A549 (cell line): ENCODE results near the gene GATAD2A.

Experiments used
- CTCF ChIP-seq: fragments of >200 bp; sonication (Bioruptor Twin); formaldehyde crosslinking; IDR thresholded peaks from 3 replicates; pipeline ENCODE4 v1.5.1; 2016
- E2F6 ChIP-seq: IDR thresholded peaks from 2 replicates; pipeline ENCODE4 v1.6.1; 2012; ENCODE audit warnings: low read depth, borderline replicate concordance
- ESRRA ChIP-seq: fragments of 150-350 bp; IDR thresholded peaks from 2 replicates; pipeline ENCODE4 v1.6.1; 2014; ENCODE audit warnings: mild to moderate bottlenecking, low read length, borderline replicate concordance
- JUNB ChIP-seq: fragments of >200 bp; sonication (Bioruptor Twin); formaldehyde crosslinking; IDR thresholded peaks from 2 replicates; pipeline ENCODE4 v1.6.1; 2016
- MAFK ChIP-seq: fragments of 450-650 bp; IDR thresholded peaks from 2 replicates; pipeline ENCODE4 v1.6.1; 2014; ENCODE audit not compliant: partially characterized antibody
- POLR2A ChIP-seq: IDR thresholded peaks from 2 replicates; pipeline ENCODE4 v1.6.1; 2012; ENCODE audit warnings: mild to moderate bottlenecking, low read length
- POLR2AphosphoS2 ChIP-seq: conservative IDR thresholded peaks from 2 replicates; pipeline ENCODE4 v1.6.1; 2012; ENCODE audit warnings: low read length, improper control_type of control experiment, inconsistent platforms
- RAD21 ChIP-seq, 2 experiments: fragments of >200 bp in 1 of 2; sonication (Bioruptor Twin) in 1 of 2; formaldehyde crosslinking in 1 of 2; IDR thresholded peaks in 1 of 2; conservative IDR thresholded peaks in 1 of 2; 2 replicates in 1 of 2; 3 replicates in 1 of 2; pipeline ENCODE4 v1.6.1; 2012 to 2018; ENCODE audit warnings: inconsistent platforms in 1 of 2
- REST ChIP-seq: fragments of 200-600 bp; sonication (generic); IDR thresholded peaks from 2 replicates; pipeline ENCODE4 v1.6.1; 2016; ENCODE audit warnings: antibody characterized with exemption, mild to moderate bottlenecking, moderate library complexity
- SMC3 ChIP-seq: fragments of >200 bp; sonication (Bioruptor Twin); formaldehyde crosslinking; IDR thresholded peaks from 3 replicates; pipeline ENCODE4 v1.6.1; 2018; ENCODE audit warnings: inconsistent platforms

GRCh38 chr19:19526581-19527370 lies 121.3 kb downstream of the GATAD2A start:
- TF ChIP-seq REST (no peak), MAFK (no peak), CTCF (no peak), RAD21 (conservative IDR thresholded peaks at IDR 0.05 in 1 of 2, IDR thresholded peaks at IDR 0.05 in 1 of 2) (no peak), SMC3 (no peak), E2F6 (no peak), JUNB (no peak), ESRRA (no peak), POLR2AphosphoS2 (no peak), POLR2A (no peak)
